Pancreas (tissue), 10 donors: ENCODE results near the gene PCDHGA7. TPM values are rescaled to one million over a fixed set of nuclear protein-coding genes. Genes with fewer than 3 reads are reported as not detected.
"Not testable (repeated sequence)": the region's sequence is repeated elsewhere in the genome, so short reads cannot be mapped to it uniquely, and the experiment has no call there.

Experiments used
- ATAC-seq, 4 donors: fragments of 200-7000 bp; cut with Tn5 transposase; one replicate each; pipeline versions ENCODE4 v1.8.0 to v1.9.1; 2020; ENCODE audit warnings: mild to moderate bottlenecking in 4 of 4, moderate library complexity in 4 of 4
- DNase-seq, 6 donors: peaks; one replicate each; pipeline ENCODE4 v3.0.0-alpha.2; 2020
- FAIRE-seq: peaks from 2 replicates; lab custom pipeline; 2012; peaks lifted over from hg19 to GRCh38; lab: Jason Lieb, UNC
- H3K27ac ChIP-seq, 4 donors: fragments of 200-600 bp; sonication (generic); 1 replicate in 3 of 4; 2 replicates in 1 of 4; pipeline versions ENCODE4 v1.5.0 to v1.8.0; 2020
- H3K27me3 ChIP-seq, 4 donors: fragments of 200-600 bp; one replicate each; pipeline ENCODE4 v1.8.0; 2021
- H3K36me3 ChIP-seq, 3 donors: fragments of 200-600 bp; sonication (generic) in 1 of 3; one replicate each; pipeline versions ENCODE4 v1.5.0 to v1.8.0; 2020 to 2021
- H3K4me1 ChIP-seq, 3 donors: fragments of 200-600 bp; one replicate each; pipeline ENCODE4 v1.8.0; 2021
- H3K4me3 ChIP-seq, 4 donors: fragments of 200-600 bp; sonication (generic) in 2 of 4; one replicate each; pipeline versions ENCODE4 v1.5.0 to v1.8.0; 2020 to 2021
- H3K9me3 ChIP-seq, 4 donors: fragments of 200-600 bp; one replicate each; pipeline ENCODE4 v1.8.0; 2021
- CTCF ChIP-seq, 4 donors: fragments of 200-600 bp; sonication (generic) in 3 of 4; IDR thresholded peaks; one replicate each; pipeline versions ENCODE4 v1.5.0 to v1.8.0; 2021; ENCODE audit warnings: antibody characterized with exemption in 4 of 4
- WGBS, 2 donors: extraction: QIAGEN DNeasy Blood & Tissue Kit; methylation state at CpG; one replicate each; pipeline ENCODE4 v1.1.7; 2013; 5-methylcytosine and 5-hydroxymethylcytosine counted together
- intact Hi-C, 3 donors: fragments of 100-400 bp; cut with DNase I; formaldehyde crosslinking; loops; one replicate each; pipeline versions ENCODE4 v1.11.1 to v1.14.2; 2022
- polyA plus RNA-seq, 2 donors: library from polyadenylated mRNA; stranded (reverse); fragments of 200-250 nt; gene quantifications; one replicate each; pipeline ENCODE4 v1.2.3, GENCODE V29; 2013
- total RNA-seq, 6 donors: library from RNA; stranded (reverse); fragmentation: NEBNext Ultra II Directional in 4 of 6; extraction: Animal tissue kit (Norgen Biotek cat#: 25700) in 4 of 6; gene quantifications; one replicate each; pipeline versions ENCODE4 v1.2.1 to v1.2.4, GENCODE V29; 2021 to 2023
- donor health status: healthy with polysubstance abuse.
- donor health status: DM: no; HTN: no; CAD: no; lungs with moderate emphysema.
- donor health status: DM: no; HTN: no; CAD: no.
- donor health status: control.
- donor health status: control.
- donor health status: Bipolar disorder and iron deficiency.
- donor health status: DM: yes; HTN: yes; CAD: no.
- donor health status: DM: no; HTN: no; CAD: no.
- donor health status: DM: no; HTN: no; CAD: no.
- donor health status: DM: yes; HTN: yes; CAD: no.

Gene PCDHGA7
- total RNA-seq (1 to 10 TPM; 1.2 to 2.0 (median 1.7) TPM), polyA plus RNA-seq (1 to 10 TPM in 1 of 2 donors, under 1 TPM in 1; 0.92 to 1.3 TPM)

- TF ChIP-seq CTCF (IDR thresholded peaks at IDR 0.05), result no peak
- peaks cover 0 to 20% (median 0%) of the 10 kb centered on the region in 4 donors for H3K9me3 ChIP-seq
- no peaks in the 10 kb centered on the region for H3K36me3 ChIP-seq
- WGBS, 2 donors, result 11 to 14% methylated on average over 37 of the region's 37 CpGs
- intact Hi-C loops, result loop anchor here in 1 of 3 donors (10.0 kb wide), 1 partner anchor 228 kb away; the partner anchor contains the start of gene PCDHB6
- no peaks in the 10 kb centered on the region for H3K4me1 ChIP-seq
- FAIRE-seq, result no peak
- peak in 1 of 4 donors; percentile 49 for ATAC-seq
- no peak for DNase-seq
- no peaks in the 10 kb centered on the region for H3K27me3 ChIP-seq
- H3K4me3 ChIP-seq, result peak within 1 kb of the TSS in 2 of 4 donors; percentile 8 to 17
- no peak within 1 kb of the TSS for H3K27ac ChIP-seq
Observed at GRCh38 chr5:141382469-141383294, at the start of gene PCDHGA7. Gene PCDHGA7, plus strand, starts transcription at chr5:141382742. Its CDS starts 158 bp downstream, at chr5:141382900.

DNA sequence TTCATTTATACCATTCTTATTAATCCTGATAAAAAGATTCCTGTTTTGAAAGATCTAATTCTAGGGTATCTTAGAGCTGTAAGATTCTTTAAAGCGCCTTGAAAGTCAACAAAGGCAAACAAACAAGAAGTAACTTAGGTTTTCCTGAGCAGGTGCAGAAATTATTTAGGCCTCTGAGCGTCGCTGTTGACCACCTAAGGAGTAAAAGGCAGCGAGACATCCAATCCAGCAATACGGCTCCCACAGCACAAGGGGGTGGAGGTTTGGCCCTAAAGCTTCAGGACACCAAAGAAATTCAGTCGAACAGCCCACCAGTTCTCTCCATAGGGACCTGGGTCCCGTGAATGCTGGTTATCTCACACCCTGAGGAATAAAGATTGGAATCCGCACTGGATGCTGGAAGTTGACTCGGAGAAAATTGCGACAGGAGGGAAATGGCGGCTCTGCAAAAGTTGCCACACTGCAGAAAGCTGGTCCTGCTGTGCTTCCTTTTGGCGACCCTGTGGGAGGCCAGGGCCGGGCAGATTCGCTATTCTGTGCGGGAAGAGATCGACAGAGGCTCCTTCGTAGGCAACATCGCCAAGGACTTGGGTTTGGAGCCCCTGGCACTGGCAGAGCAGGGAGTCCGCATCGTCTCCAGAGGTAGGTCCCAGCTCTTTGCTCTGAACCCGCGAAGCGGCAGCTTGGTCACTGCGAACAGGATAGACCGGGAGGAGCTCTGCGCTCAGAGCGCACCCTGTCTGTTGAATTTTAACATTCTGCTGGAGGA lies 43.8 kb upstream of the PCDHGA7 start, which contains the start of gene PCDHGA2:
Gene PCDHGA2, plus strand, starts transcription at position 223 of the 769 bp plus-strand sequence.
- Histone ChIP-seq H3K4me1 (no peaks in the 10 kb centered on the region), H3K4me3 (peak within 1 kb of the TSS in 2 of 4 donors; percentile 7 to 32), H3K27ac (no peak within 1 kb of the TSS), H3K27me3 (peaks cover 0 to 30% (median 3%) of the 10 kb centered on the region in 4 donors), H3K36me3 (no peaks in the 10 kb centered on the region), H3K9me3 (peaks cover 0 to 12% (median 1%) of the 10 kb centered on the region in 4 donors)
- WGBS, 2 donors, result 6 to 9% methylated on average over 27 of the region's 27 CpGs
- DNase-seq (peak in 1 of 6 donors; percentile 42), FAIRE-seq (no peak), ATAC-seq (peak in 3 of 4 donors; percentile 71 to 82 (median 72))
- intact Hi-C loops, result no loop called here
- peak in 1 of 4 donors; percentile 11 for TF ChIP-seq CTCF (IDR thresholded peaks at IDR 0.05)

DNA sequence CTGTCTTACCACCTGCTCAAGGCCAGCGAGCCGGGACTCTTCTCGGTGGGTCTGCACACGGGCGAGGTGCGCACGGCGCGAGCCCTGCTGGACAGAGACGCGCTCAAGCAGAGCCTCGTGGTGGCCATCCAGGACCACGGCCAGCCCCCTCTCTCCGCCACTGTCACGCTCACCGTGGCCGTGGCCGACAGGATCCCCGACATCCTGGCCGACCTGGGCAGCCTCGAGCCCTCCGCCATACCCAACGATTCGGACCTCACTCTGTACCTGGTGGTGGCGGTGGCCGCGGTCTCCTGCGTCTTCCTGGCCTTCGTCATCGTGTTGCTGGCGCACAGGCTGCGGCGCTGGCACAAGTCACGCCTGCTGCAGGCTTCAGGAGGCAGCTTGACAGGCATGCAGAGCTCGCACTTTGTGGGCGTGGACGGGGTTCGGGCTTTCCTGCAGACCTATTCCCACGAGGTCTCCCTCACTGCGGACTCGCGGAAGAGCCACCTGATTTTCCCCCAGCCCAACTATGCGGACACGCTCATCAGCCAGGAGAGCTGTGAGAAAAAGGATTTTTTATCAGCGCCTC lies 41.7 kb upstream of the PCDHGA7 start:
- H3K9me3 ChIP-seq, H3K4me3 ChIP-seq, H3K27ac ChIP-seq, H3K36me3 ChIP-seq, H3K4me1 ChIP-seq, DNase-seq, ATAC-seq, FAIRE-seq, intact Hi-C loops: not testable (repeated sequence)
- WGBS, 2 donors, result 44 to 59% methylated on average over 38 to 45 of the region's 45 CpGs
- H3K27me3 ChIP-seq, result peaks cover 0 to 13% (median 5%) of the 10 kb centered on the region in 4 donors

DNA sequence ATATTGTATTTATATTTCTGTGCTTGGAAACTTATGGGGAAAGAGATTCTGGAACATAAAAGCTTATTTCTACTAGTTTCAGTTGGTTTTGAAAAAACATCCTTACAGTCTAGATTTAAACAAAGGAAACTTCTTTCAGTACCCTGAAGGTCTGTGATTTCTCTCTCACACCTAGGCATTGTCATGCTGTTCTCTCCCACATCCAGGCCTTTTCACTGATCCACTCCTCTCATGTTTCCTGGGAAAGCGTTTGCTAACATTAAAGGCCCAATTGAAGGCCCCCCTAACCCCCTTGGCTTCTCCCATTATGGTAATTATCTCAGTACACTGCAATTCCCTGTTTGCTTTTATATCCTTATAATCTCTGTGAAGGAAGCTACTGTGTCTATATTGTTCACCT lies 39.8 kb upstream of the PCDHGA7 start:
- intact Hi-C loops, result no loop called here
- ATAC-seq (no peak), DNase-seq (no peak), FAIRE-seq (no peak)
- Histone ChIP-seq H3K9me3 (peaks cover 0 to 6% (median 1%) of the 10 kb centered on the region in 4 donors), H3K27ac (no peak overlapping the region), H3K4me3 (no peak overlapping the region), H3K27me3 (peaks cover 0 to 5% (median 3%) of the 10 kb centered on the region in 4 donors), H3K36me3 (no peaks in the 10 kb centered on the region), H3K4me1 (no peaks in the 10 kb centered on the region)
- TF ChIP-seq CTCF (IDR thresholded peaks at IDR 0.05), result no peak
- 13% methylated on average over 1 of the region's 1 CpG for WGBS, 2 donors
